RWPE1 (cell line): ENCODE data around the gene GTF3C1.

Experiments
- CTCF ChIA-PET: fragments of 350-600 bp; sonication (Branson Sonifier 250); formaldehyde crosslinking; extraction: SDS; loops from one replicate; lab custom pipeline; 2021; lab: Yijun Ruan, JAX
- POLR2A ChIA-PET: fragments of 400-600 bp; formaldehyde crosslinking; extraction: SDS; loops from one replicate; lab custom pipeline; 2020; ENCODE audit warnings: antibody characterized with exemption; ENCODE audit not compliant: low non-redundant PET; lab: Yijun Ruan, JAX
- DNase-seq: peaks from one replicate; pipeline ENCODE4 v3.0.0; 2012; ENCODE audit warnings: low spot score
- H3K27ac ChIP-seq: fragments of 450-650 bp; 2 replicates; pipeline ENCODE4 v1.5.1; 2017
- TF ChIP-seq, protein P1 (sequence below): fragments of 450-650 bp; conservative IDR thresholded peaks from 2 replicates; pipeline ENCODE4 v1.5.1; 2017; ENCODE audit warnings: low read depth, mild to moderate bottlenecking

The GTF3C1 gene

DNA sequence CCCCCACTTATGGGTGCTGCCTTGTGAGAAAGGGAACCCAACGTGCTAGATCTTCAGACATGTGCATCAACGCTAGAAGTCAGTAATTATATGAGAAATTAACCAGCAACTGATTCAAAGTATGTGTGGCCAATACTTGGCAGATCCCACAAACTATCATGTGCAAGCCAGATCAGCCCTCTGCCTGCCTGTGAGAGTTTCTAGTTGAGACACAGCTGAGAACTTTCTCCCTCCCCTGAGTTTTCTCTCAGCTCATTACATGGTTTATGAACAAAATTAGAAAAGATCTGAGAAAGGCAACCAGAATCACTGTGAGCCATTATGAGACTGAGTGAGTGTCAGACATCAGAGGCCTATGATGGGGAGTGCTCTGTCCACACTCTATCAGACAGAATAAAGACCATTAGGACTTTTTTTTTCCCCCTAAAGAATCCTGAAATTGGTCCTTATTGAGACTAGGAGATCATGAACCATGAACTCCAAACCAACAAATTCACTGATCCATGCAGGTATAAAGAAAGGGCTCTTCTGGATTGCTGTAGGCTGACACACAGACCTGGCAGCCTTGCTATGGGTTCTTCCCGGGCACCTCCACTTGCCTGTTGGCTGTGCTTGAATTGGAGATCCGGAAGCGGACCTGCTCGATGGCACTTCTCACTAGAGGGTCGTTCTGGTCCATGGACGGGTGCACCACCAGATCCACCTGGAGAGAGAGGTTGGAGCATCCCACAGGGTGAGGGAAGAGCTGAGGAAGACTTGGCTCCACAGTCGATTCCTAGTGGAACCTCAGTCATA is 51.5 kb downstream of the GTF3C1 start:
- TF ChIP-seq, protein P1, sequence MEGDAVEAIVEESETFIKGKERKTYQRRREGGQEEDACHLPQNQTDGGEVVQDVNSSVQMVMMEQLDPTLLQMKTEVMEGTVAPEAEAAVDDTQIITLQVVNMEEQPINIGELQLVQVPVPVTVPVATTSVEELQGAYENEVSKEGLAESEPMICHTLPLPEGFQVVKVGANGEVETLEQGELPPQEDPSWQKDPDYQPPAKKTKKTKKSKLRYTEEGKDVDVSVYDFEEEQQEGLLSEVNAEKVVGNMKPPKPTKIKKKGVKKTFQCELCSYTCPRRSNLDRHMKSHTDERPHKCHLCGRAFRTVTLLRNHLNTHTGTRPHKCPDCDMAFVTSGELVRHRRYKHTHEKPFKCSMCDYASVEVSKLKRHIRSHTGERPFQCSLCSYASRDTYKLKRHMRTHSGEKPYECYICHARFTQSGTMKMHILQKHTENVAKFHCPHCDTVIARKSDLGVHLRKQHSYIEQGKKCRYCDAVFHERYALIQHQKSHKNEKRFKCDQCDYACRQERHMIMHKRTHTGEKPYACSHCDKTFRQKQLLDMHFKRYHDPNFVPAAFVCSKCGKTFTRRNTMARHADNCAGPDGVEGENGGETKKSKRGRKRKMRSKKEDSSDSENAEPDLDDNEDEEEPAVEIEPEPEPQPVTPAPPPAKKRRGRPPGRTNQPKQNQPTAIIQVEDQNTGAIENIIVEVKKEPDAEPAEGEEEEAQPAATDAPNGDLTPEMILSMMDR: no peak

DNA sequence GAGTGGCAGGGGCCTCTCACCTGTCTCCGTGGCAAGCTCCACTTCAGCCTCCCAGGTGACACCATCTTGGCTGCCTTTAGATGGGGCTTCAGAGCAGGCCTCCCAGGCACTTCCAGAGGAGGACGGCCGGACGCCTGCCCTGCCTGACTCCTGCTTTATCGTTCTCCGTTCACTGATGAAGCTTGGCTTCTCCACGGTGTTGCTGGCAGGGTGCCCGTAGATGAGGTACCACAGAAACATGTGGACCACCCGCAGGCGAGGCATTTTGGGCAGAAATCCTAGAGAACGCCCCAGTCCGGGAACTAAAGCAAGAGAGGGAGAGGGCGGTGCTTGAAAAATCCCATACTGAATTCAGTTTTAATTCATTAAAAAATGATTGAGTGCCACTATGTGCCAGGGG is 54.5 kb downstream of the GTF3C1 start:
- ChIA-PET POLR2A (no interaction called here), CTCF (interaction anchor here (0.6 kb wide), 1 partner anchor 13 kb away, joined by 3 read pairs; no protein-coding TSS in a partner anchor)
- H3K27ac ChIP-seq: no peak overlapping the region
- TF ChIP-seq, protein P1: no peak
- no peak for DNase-seq

More for the DNA sequence above, 51.5 kb downstream of the GTF3C1 start:
- POLR2A ChIA-PET: no interaction called here
- no peak for DNase-seq
- CTCF ChIA-PET: interaction anchor here (0.7 kb wide), 1 partner anchor 10 kb away, joined by 3 read pairs; no protein-coding TSS in a partner anchor
- H3K27ac ChIP-seq: no peak overlapping the region

DNA sequence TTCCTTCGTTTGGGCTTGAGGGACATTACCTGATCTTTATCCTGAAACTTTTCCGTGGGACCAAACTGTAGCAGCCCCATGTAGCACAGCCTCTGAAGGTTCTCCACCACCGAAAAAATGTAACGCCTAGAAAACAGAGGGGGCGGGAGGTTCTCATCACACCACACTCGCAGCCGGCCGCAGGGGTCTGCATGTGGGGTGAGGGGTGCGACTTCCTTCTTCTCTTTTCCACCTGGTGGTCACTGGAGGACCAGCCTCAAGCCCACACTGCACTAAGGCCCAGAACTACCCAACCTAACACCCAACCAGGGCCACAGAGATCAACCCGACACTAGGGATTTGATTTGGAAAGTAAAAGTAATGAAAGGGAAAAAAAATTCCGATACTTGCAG is 57.1 kb downstream of the GTF3C1 start:
- ChIA-PET POLR2A (no interaction called here), CTCF (no interaction called here)
- no peak overlapping the region for H3K27ac ChIP-seq
- TF ChIP-seq, protein P1: no peak
- DNase-seq: no peak

DNA sequence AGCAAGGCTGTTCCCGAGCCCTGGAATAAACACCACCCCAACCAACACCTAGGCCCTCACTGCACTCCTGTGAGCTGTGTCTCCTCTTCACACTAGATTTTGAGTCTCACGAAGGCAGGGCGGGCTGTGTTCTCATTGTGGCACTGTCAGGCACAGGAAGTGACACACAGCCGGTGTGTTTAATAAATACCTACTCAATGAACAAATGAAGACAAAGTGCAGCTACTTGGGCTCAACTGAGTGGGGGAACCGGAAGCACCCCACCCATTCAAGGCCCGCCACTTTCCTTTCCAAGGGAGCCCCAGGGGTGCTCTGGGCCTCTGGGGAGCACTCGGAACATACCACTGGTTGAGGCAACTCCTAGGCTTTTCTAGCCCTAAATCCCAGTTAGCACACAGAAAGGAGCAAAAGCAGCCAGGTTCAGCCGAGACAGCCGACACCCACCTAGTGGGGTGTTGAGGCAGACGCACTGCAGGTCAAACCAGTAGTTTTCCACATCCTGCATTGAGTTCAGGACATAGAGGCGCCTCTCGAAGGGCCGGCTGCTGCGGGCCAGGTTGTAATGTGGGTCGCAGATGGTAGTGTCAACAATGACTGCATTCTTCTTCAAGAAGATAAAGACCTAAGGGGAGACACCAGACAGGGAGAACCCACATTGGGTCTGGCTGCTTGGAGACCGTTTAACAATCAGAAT is 57.7 kb downstream of the GTF3C1 start:
- TF ChIP-seq, protein P1: no peak
- ChIA-PET CTCF (no interaction called here), POLR2A (no interaction called here)
- DNase-seq: no peak
- no peak overlapping the region for H3K27ac ChIP-seq

DNA sequence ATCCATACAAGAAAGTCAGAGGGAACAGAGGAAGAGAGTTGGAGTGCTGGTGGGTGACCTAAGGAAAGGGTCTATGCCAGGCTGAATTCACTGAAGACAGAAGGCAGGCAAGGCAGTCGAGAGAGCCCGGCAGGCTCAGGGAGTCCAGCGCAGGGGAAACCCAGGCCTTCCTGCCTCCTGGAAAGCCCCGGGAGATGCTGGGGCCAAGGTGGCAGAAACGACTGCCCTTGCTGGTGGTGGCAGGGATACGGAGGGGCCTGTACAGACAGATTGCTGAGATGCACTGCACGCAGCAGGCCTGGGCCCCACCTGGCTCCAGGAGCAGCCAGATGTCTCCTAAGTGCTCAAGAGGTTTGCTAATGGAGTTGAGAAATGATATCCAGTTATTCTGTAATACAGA is 59.8 kb downstream of the GTF3C1 start:
- no peak for DNase-seq
- CTCF ChIA-PET: no interaction called here
- POLR2A ChIA-PET: no interaction called here
- H3K27ac ChIP-seq: no peak overlapping the region
- TF ChIP-seq, protein P1: no peak

DNA sequence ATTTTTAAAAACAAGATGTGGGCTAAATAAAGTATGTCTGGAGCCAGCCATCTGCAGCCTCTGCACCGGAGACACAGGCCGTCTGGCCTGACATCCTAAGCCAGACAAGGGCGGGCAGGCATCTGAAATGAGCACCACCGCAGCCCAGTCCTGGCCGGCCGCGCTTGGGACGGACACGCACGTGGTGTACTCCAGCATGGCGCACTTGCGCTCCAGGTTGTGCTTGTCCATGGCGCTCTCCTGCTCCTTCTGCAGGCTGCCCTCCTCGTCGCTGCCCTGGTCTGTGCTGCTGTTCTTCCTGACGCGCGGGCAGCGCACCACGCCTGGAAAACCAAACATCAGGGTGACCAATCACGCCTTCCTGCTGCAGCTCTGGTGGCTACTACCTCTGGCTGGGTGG is 60.3 kb downstream of the GTF3C1 start:
- H3K27ac ChIP-seq: no peak overlapping the region
- DNase-seq: no peak
- CTCF ChIA-PET: no interaction called here
- TF ChIP-seq, protein P1: no peak
- POLR2A ChIA-PET: no interaction called here
